H9 (cell line): ENCODE results near the gene HS6ST2. TPM values are rescaled to one million over a fixed set of nuclear protein-coding genes. Genes with fewer than 3 reads are reported as not detected.

ENCODE experiments used
- DNase-seq: peaks from one replicate; pipeline ENCODE4 v3.0.0-alpha.2; 2017
- H2AFZ ChIP-seq: one replicate; pipeline ENCODE4 v1.6.1; 2013; ENCODE audit warnings: mild to moderate bottlenecking, low read length, control low read depth, moderate library complexity
- H2AK5ac ChIP-seq: 2 replicates; pipeline ENCODE4 v1.6.1; 2013; ENCODE audit warnings: low read length, control low read depth, mixed read lengths; ENCODE audit not compliant: insufficient read length
- H2BK120ac ChIP-seq: one replicate; pipeline ENCODE4 v1.6.1; 2013; ENCODE audit warnings: low read depth, mild to moderate bottlenecking, low read length, control low read depth, inconsistent platforms; ENCODE audit not compliant: poor library complexity, severe bottlenecking
- H2BK12ac ChIP-seq: 2 replicates; pipeline ENCODE4 v1.6.1; 2013; ENCODE audit warnings: low read length, control low read depth, mixed read lengths, low read depth; ENCODE audit not compliant: insufficient read length
- H2BK15ac ChIP-seq: 2 replicates; pipeline ENCODE4 v1.6.1; 2013; ENCODE audit warnings: low read depth, low read length, control low read depth
- H2BK20ac ChIP-seq: one replicate; pipeline ENCODE4 v1.6.1; 2013; ENCODE audit warnings: low read depth, mild to moderate bottlenecking, low read length, control low read depth, inconsistent platforms; ENCODE audit not compliant: poor library complexity, severe bottlenecking
- H2BK5ac ChIP-seq: 2 replicates; pipeline ENCODE4 v1.6.1; 2013; ENCODE audit warnings: low read length, control low read depth, mixed read lengths; ENCODE audit not compliant: insufficient read length
- H3K14ac ChIP-seq: 2 replicates; pipeline ENCODE4 v1.6.1; 2013; ENCODE audit warnings: low read length, control low read depth; ENCODE audit not compliant: insufficient read depth
- H3K18ac ChIP-seq: 2 replicates; pipeline ENCODE4 v1.6.1; 2013; ENCODE audit warnings: low read depth, mild to moderate bottlenecking, mixed read lengths, low read length, control low read depth; ENCODE audit not compliant: insufficient read length
- H3K23ac ChIP-seq: 2 replicates; pipeline ENCODE4 v1.6.1; 2013; ENCODE audit warnings: low read length, control low read depth, mixed read lengths, low read depth; ENCODE audit not compliant: insufficient read length
- H3K23me2 ChIP-seq: 2 replicates; pipeline ENCODE4 v1.6.1; 2013; ENCODE audit warnings: low read depth, mild to moderate bottlenecking, mixed read lengths, low read length, control low read depth; ENCODE audit not compliant: insufficient read length, poor library complexity, severe bottlenecking
- H3K27ac ChIP-seq: 2 replicates; pipeline ENCODE4 v1.5.1; 2013; ENCODE audit warnings: low read length, control low read depth, mixed read lengths, low read depth; ENCODE audit not compliant: insufficient read length
- H3K27me3 ChIP-seq: 2 replicates; pipeline ENCODE4 v1.6.1; 2013; ENCODE audit warnings: low read length, control low read depth, inconsistent platforms; ENCODE audit not compliant: insufficient read depth
- H3K4ac ChIP-seq: 2 replicates; pipeline ENCODE4 v1.6.1; 2013; ENCODE audit warnings: low read depth, mild to moderate bottlenecking, control low read depth, inconsistent platforms, low read length, moderate library complexity
- H3K4me1 ChIP-seq: 2 replicates; pipeline ENCODE4 v1.6.1; 2013; ENCODE audit warnings: low read length, control low read depth, inconsistent platforms; ENCODE audit not compliant: insufficient read depth
- H3K4me2 ChIP-seq: 2 replicates; pipeline ENCODE4 v1.6.1; 2013; ENCODE audit warnings: low read length, control low read depth, mixed read lengths; ENCODE audit not compliant: insufficient read length, insufficient read depth
- H3K56ac ChIP-seq: 2 replicates; pipeline ENCODE4 v1.6.1; 2013; ENCODE audit warnings: low read depth, mild to moderate bottlenecking, mixed read lengths, low read length, control low read depth; ENCODE audit not compliant: insufficient read length
- H3K79me1 ChIP-seq: 2 replicates; pipeline ENCODE4 v1.6.1; 2013; ENCODE audit warnings: low read depth, mild to moderate bottlenecking, moderate library complexity, low read length, control low read depth, inconsistent platforms; ENCODE audit not compliant: insufficient read depth, poor library complexity, severe bottlenecking
- H3K79me2 ChIP-seq: 2 replicates; pipeline ENCODE4 v1.6.1; 2013; ENCODE audit warnings: low read length, control low read depth, inconsistent platforms; ENCODE audit not compliant: insufficient read depth
- H3K9ac ChIP-seq: 2 replicates; pipeline ENCODE4 v1.6.1; 2013; ENCODE audit warnings: low read length, control low read depth, mixed read lengths; ENCODE audit not compliant: insufficient read length; ENCODE audit errors: extremely low read depth
- H3K9me3 ChIP-seq: one replicate; pipeline ENCODE4 v1.6.1; 2013; ENCODE audit warnings: low read depth, low read length, inconsistent platforms; ENCODE audit not compliant: control insufficient read depth
- H3T11ph ChIP-seq: one replicate; pipeline ENCODE4 v1.6.1; 2013; ENCODE audit warnings: mild to moderate bottlenecking, low read length, control low read depth, inconsistent platforms
- H4K20me1 ChIP-seq: one replicate; pipeline ENCODE4 v1.6.1; 2013; ENCODE audit not compliant: control insufficient read depth, insufficient read length, insufficient read depth
- H4K5ac ChIP-seq: 2 replicates; pipeline ENCODE4 v1.6.1; 2013; ENCODE audit warnings: low read depth, mild to moderate bottlenecking, mixed read lengths, low read length, control low read depth; ENCODE audit not compliant: insufficient read length
- H4K8ac ChIP-seq: replicated peaks from 2 replicates; pipeline ENCODE4 v1.6.1; 2013; ENCODE audit warnings: low read length, control low read depth, mixed read lengths, low read depth; ENCODE audit not compliant: insufficient read length
- H4K91ac ChIP-seq: 2 replicates; pipeline ENCODE4 v1.6.1; 2013; ENCODE audit warnings: low read depth, mild to moderate bottlenecking, moderate library complexity, mixed read lengths, low read length, control low read depth; ENCODE audit not compliant: insufficient read length
- H3K27ac Mint-ChIP-seq, 3 experiments: 2 replicates in 2 of 3; 3 replicates in 1 of 3; pipeline ENCODE4 v1.8.0; 2020 to 2021; ENCODE audit warnings: mixed read lengths in 3 of 3, mild to moderate bottlenecking in 1 of 3, moderate library complexity in 1 of 3
- H3K27me3 Mint-ChIP-seq: 2 replicates; pipeline ENCODE4 v1.8.0; 2021; ENCODE audit warnings: low read depth, mild to moderate bottlenecking, moderate library complexity, mixed read lengths
- H3K36me3 Mint-ChIP-seq, 3 experiments: 2 replicates in 2 of 3; 3 replicates in 1 of 3; pipeline ENCODE4 v1.8.0; 2020 to 2021; ENCODE audit warnings: low read depth in 3 of 3, mixed read lengths in 3 of 3; ENCODE audit not compliant: insufficient read depth in 1 of 3
- H3K4me1 Mint-ChIP-seq, 2 experiments: 2 replicates each; pipeline ENCODE4 v1.8.0; 2020; ENCODE audit warnings: mixed read lengths in 2 of 2
- H3K4me3 Mint-ChIP-seq, 2 experiments: 2 replicates in 1 of 2; 3 replicates in 1 of 2; pipeline ENCODE4 v1.8.0; 2020 to 2021; ENCODE audit warnings: mild to moderate bottlenecking in 2 of 2, mixed read lengths in 2 of 2, moderate library complexity in 1 of 2
- H3K9me3 Mint-ChIP-seq, 2 experiments: 2 replicates in 1 of 2; 3 replicates in 1 of 2; pipeline ENCODE4 v1.8.0; 2020; ENCODE audit warnings: mild to moderate bottlenecking in 2 of 2, mixed read lengths in 2 of 2, moderate library complexity in 1 of 2
- WGBS: extraction: QIAGEN DNeasy Blood & Tissue Kit; methylation state at CpG from one replicate; pipeline ENCODE4 v1.1.7; 2013; ENCODE audit warnings: missing lambda C conversion rate, low lambda C conversion rate, mixed read lengths; ENCODE audit not compliant: insufficient read length; ENCODE audit errors: extremely low coverage; 5-methylcytosine and 5-hydroxymethylcytosine counted together
- total RNA-seq: library from RNA; stranded (reverse); gene quantifications from 2 replicates; pipeline ENCODE4 v1.2.1, GENCODE V29; 2021
- TF ChIP-seq, protein P1 (sequence below): fragments of 200-600 bp; sonication (generic); conservative IDR thresholded peaks from 3 replicates; pipeline ENCODE4 v1.8.0; 2021; ENCODE audit warnings: antibody characterized with exemption, mild to moderate bottlenecking

Gene HS6ST2
- total RNA-seq, 1 experiment from 2014 or later = 4.8 TPM

DNA sequence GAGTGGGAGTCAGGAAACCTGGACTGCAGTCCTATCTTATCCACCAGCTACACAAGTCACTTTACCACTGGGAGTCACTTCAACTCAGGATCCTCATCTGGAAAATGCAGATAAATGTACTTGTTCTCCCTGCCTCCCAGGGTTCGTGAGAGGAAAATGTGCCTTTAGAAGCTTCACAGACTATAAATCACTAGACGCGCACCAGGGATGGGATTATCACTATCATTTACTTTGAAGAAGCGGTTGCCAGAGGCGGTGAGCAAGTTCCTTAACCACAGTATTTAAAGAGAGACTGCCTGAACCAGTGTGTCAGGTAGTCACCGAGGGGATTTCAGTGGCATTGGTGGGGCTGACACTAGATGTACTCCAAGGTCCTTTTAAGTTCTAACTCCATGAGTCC is 219.5 kb downstream of the HS6ST2 start:
- Histone ChIP-seq H2BK20ac (no peak overlapping the region), H2BK5ac (no peak overlapping the region), H3K23ac (no peak overlapping the region), H3K27me3 (peaks cover 16% of the 10 kb centered on the region; the same call in 1 of the 2 replicates), H3K79me1 (no peaks in the 10 kb centered on the region), H4K8ac (no peak overlapping the region), H4K20me1 (peaks cover 2% of the 10 kb centered on the region), H3K79me2 (no peaks in the 10 kb centered on the region), H2BK12ac (no peak overlapping the region), H4K91ac (no peak overlapping the region), H3K9me3 (no peaks in the 10 kb centered on the region), H2AK5ac (no peak overlapping the region), H3K23me2 (no peaks in the 10 kb centered on the region), H2BK120ac (no peak overlapping the region), H3K9ac (no peak overlapping the region), H4K5ac (no peak overlapping the region), H3T11ph (no peak overlapping the region), H3K56ac (no peak overlapping the region), H3K4ac (no peak overlapping the region), H2AFZ (no peak overlapping the region), H3K27ac (no peak overlapping the region), H3K14ac (no peak overlapping the region), H3K4me2 (no peak overlapping the region), H3K4me1 (peaks cover 14% of the 10 kb centered on the region), H2BK15ac (no peak overlapping the region), H3K18ac (no peak overlapping the region)
- no peak overlapping the region for H3K4me3 Mint-ChIP-seq
- WGBS = no CpG with 5 or more reads among the region's 6 CpGs
- H3K36me3 Mint-ChIP-seq = no peaks in the 10 kb centered on the region; a peak in 1 of 7 replicates
- no peak overlapping the region for H3K27ac Mint-ChIP-seq
- no peak for DNase-seq
- H3K27me3 Mint-ChIP-seq = peaks cover 64% of the 10 kb centered on the region
- TF ChIP-seq, protein P1, sequence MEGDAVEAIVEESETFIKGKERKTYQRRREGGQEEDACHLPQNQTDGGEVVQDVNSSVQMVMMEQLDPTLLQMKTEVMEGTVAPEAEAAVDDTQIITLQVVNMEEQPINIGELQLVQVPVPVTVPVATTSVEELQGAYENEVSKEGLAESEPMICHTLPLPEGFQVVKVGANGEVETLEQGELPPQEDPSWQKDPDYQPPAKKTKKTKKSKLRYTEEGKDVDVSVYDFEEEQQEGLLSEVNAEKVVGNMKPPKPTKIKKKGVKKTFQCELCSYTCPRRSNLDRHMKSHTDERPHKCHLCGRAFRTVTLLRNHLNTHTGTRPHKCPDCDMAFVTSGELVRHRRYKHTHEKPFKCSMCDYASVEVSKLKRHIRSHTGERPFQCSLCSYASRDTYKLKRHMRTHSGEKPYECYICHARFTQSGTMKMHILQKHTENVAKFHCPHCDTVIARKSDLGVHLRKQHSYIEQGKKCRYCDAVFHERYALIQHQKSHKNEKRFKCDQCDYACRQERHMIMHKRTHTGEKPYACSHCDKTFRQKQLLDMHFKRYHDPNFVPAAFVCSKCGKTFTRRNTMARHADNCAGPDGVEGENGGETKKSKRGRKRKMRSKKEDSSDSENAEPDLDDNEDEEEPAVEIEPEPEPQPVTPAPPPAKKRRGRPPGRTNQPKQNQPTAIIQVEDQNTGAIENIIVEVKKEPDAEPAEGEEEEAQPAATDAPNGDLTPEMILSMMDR = no peak
- no peaks in the 10 kb centered on the region for H3K9me3 Mint-ChIP-seq
- peaks cover 65 to 70% of the 10 kb centered on the region in 2 experiments for H3K4me1 Mint-ChIP-seq
